ENCODE data around the gene DENND2C.

The DENND2C gene

GRCh38 chr1:114690148-114690547 lies 20.3 kb upstream of the DENND2C start:
- ChIA-PET CTCF (no interaction called here), POLR2A (no interaction called here)
- no peak for DNase-seq (ENCODE audit: low read depth, low spot score)
- TF ChIP-seq CTCF (IDR thresholded peaks at IDR 0.05; ENCODE audit: insufficient read depth, low read length, missing control alignments) = no peak
- H3K4me3 ChIP-seq (ENCODE audit: low read depth, low read length) = no peak overlapping the region

- POLR2A ChIA-PET = no interaction called here
- H3K4me3 ChIP-seq (ENCODE audit: low read depth, low read length) = no peak overlapping the region
- DNase-seq (ENCODE audit: low read depth, low spot score) = no peak
- no peak for TF ChIP-seq CTCF (IDR thresholded peaks at IDR 0.05; ENCODE audit: insufficient read depth, low read length, missing control alignments)
- CTCF ChIA-PET = no interaction called here
Measured at GRCh38 chr1:114688526-114688925, 18.7 kb upstream of the DENND2C start.

- POLR2A ChIA-PET = no interaction called here
- no peak for DNase-seq (ENCODE audit: low read depth, low spot score)
- H3K4me3 ChIP-seq (ENCODE audit: low read depth, low read length) = no peak overlapping the region
- no peak for TF ChIP-seq CTCF (IDR thresholded peaks at IDR 0.05; ENCODE audit: insufficient read depth, low read length, missing control alignments)
- CTCF ChIA-PET = interaction anchor here (2.1 kb wide), 1 partner anchor 14 kb away, joined by 8 read pairs; no protein-coding TSS in a partner anchor
Measured at GRCh38 chr1:114685851-114686250, 16.0 kb upstream of the DENND2C start.

GRCh38 chr1:114677691-114678090 lies 7.8 kb upstream of the DENND2C start:
- ChIA-PET CTCF (interaction anchor here (1.3 kb wide), 1 partner anchor 701 kb away, joined by 3 read pairs; no protein-coding TSS in a partner anchor), POLR2A (no interaction called here)
- no peak for DNase-seq (ENCODE audit: low read depth, low spot score)
- no peak for TF ChIP-seq CTCF (IDR thresholded peaks at IDR 0.05; ENCODE audit: insufficient read depth, low read length, missing control alignments)
- no peak overlapping the region for H3K4me3 ChIP-seq (ENCODE audit: low read depth, low read length)

GRCh38 chr1:114676115-114676514 lies 6.3 kb upstream of the DENND2C start:
- no peak for TF ChIP-seq CTCF (IDR thresholded peaks at IDR 0.05; ENCODE audit: insufficient read depth, low read length, missing control alignments)
- CTCF ChIA-PET = interaction anchor here (1.3 to 1.4 kb wide), 2 partner anchors 18 to 699 kb away, joined by 3 to 4 read pairs; no protein-coding TSS in a partner anchor
- no peak overlapping the region for H3K4me3 ChIP-seq (ENCODE audit: low read depth, low read length)
- no peak for DNase-seq (ENCODE audit: low read depth, low spot score)
- POLR2A ChIA-PET = no interaction called here

- ChIA-PET POLR2A (no interaction called here), CTCF (interaction anchor here (0.6 to 7.2 kb wide), 8 partner anchors 8 to 384 kb away, joined by 3 to 63 read pairs (median 4); partner anchors contain the start of gene BCAS2)
- no peak overlapping the region for H3K4me3 ChIP-seq (ENCODE audit: low read depth, low read length)
- no peak for TF ChIP-seq CTCF (IDR thresholded peaks at IDR 0.05; ENCODE audit: insufficient read depth, low read length, missing control alignments)
- no peak for DNase-seq (ENCODE audit: low read depth, low spot score)
Measured at GRCh38 chr1:114671939-114672275, 2.1 kb upstream of the DENND2C start.

Measured in AG04449 (cell line).